K562 (cell line): ENCODE results near the gene PAX5. TPM values are rescaled to one million over a fixed set of nuclear protein-coding genes. Genes with fewer than 3 reads are reported as not detected.

Source experiments
- ATAC-seq: fragments of 200-7000 bp; cut with Tn5 transposase; 3 replicates; pipeline ENCODE4 v1.9.1; 2020; ENCODE audit warnings: moderate library complexity
- BruUV-seq: library from RNA; stranded (reverse); fragments of 400-500 nt; replicated peaks from 2 replicates; lab custom pipeline; 2021; lab: Mats Ljungman, UMichigan
- CTCF ChIA-PET: fragments of 300-600 bp; formaldehyde crosslinking; extraction: SDS; loops from one replicate; lab custom pipeline; 2021; ENCODE audit warnings: low intra/inter-chr PET ratio; lab: Yijun Ruan, JAX
- POLR2A ChIA-PET: fragments of 300-600, 350-650 bp; sonication (Branson Sonifier 250); formaldehyde crosslinking; extraction: SDS; loops from one replicate; lab custom pipeline; 2021; ENCODE audit warnings: antibody characterized with exemption, inconsistent platforms; lab: Yijun Ruan, JAX
- DNase-seq, 4 experiments: peaks; one replicate each; pipeline versions ENCODE4 v3.0.0 to v3.0.0-alpha.2; 2011 to 2018; ENCODE audit warnings: low spot score in 3 of 4, mixed read lengths in 3 of 4; ENCODE audit errors: extremely low read depth in 1 of 4
- FAIRE-seq: peaks from 2 replicates; lab custom pipeline; 2011; peaks lifted over from hg19 to GRCh38; lab: Jason Lieb, UNC
- H2AFZ ChIP-seq: 2 replicates; pipeline ENCODE4 v1.6.0; 2011; ENCODE audit warnings: low read depth, low read length, control low read depth, inconsistent platforms
- H3K27ac ChIP-seq: fragments of 200-600 bp; 3 replicates; pipeline ENCODE4 v1.8.0; 2011; ENCODE audit warnings: low read depth, mild to moderate bottlenecking, control low read depth, inconsistent platforms, low read length, moderate library complexity, mixed read lengths; ENCODE audit errors: extremely low read depth
- H3K27me3 ChIP-seq, 2 experiments: fragments of 300-600 bp in 1 of 2; 2 replicates in 1 of 2; 3 replicates in 1 of 2; pipeline versions ENCODE4 v1.6.0 to v1.8.0; 2011; ENCODE audit warnings: inconsistent platforms in 2 of 2, low read length in 2 of 2, mild to moderate bottlenecking in 1 of 2, mixed read lengths in 1 of 2, moderate library complexity in 1 of 2; ENCODE audit not compliant: control insufficient read depth in 2 of 2, insufficient read depth in 2 of 2
- H3K36me3 ChIP-seq: fragments of 300-600 bp; 3 replicates; pipeline ENCODE4 v1.8.0; 2011; ENCODE audit warnings: mild to moderate bottlenecking, low read length, inconsistent platforms; ENCODE audit not compliant: control insufficient read depth, insufficient read depth
- H3K4me1 ChIP-seq, 2 experiments: fragments of 200-600 bp in 1 of 2; replicated peaks in 1 of 2; 2 replicates in 1 of 2; 3 replicates in 1 of 2; pipeline versions ENCODE4 v1.5.1 to v1.8.0; 2011; ENCODE audit warnings: inconsistent platforms in 2 of 2, low read length in 2 of 2, mild to moderate bottlenecking in 1 of 2, mixed read lengths in 1 of 2, moderate library complexity in 1 of 2; ENCODE audit not compliant: control insufficient read depth in 2 of 2, insufficient read depth in 2 of 2
- H3K4me2 ChIP-seq: 2 replicates; pipeline ENCODE4 v1.6.1; 2011; ENCODE audit warnings: low read length, control low read depth, inconsistent platforms, mixed read lengths; ENCODE audit not compliant: insufficient read depth
- H3K4me3 ChIP-seq: fragments of 200-600 bp; sonication (generic), shearing (Covaris generic); 2 replicates; pipeline ENCODE4 v1.5.1; 2016; ENCODE audit warnings: control low read depth, inconsistent platforms
- H3K79me2 ChIP-seq: fragments of 200-600 bp; 3 replicates; pipeline ENCODE4 v1.8.0; 2011; ENCODE audit warnings: low read length, inconsistent platforms; ENCODE audit not compliant: control insufficient read depth, insufficient read depth
- H3K9ac ChIP-seq, 2 experiments: 2 replicates each; pipeline versions ENCODE4 v1.6.0 to v1.6.1; 2011; ENCODE audit warnings: low read depth in 2 of 2, low read length in 2 of 2, control low read depth in 1 of 2, inconsistent platforms in 1 of 2, mild to moderate bottlenecking in 1 of 2, mixed read lengths in 1 of 2; ENCODE audit not compliant: insufficient read depth in 1 of 2
- H3K9me1 ChIP-seq: one replicate; pipeline ENCODE4 v1.6.0; 2011; ENCODE audit warnings: inconsistent platforms, mild to moderate bottlenecking, low read length, moderate library complexity; ENCODE audit not compliant: control insufficient read depth, insufficient read depth
- H3K9me3 ChIP-seq: replicated peaks from 2 replicates; pipeline ENCODE4 v1.5.1; 2011; ENCODE audit warnings: low read depth, low read length, inconsistent platforms; ENCODE audit not compliant: control insufficient read depth, insufficient read depth
- H4K20me1 ChIP-seq: replicated peaks from 2 replicates; pipeline ENCODE4 v1.6.1; 2011; ENCODE audit warnings: low read length, inconsistent platforms, mixed read lengths; ENCODE audit not compliant: control insufficient read depth, insufficient read depth
- BCL6 ChIP-seq: fragments of 250-450 bp; sonication (Bioruptor Pico); IDR thresholded peaks from 2 replicates; pipeline ENCODE4 v1.4.0; 2020
- KAT7 ChIP-seq: sonication (generic); formaldehyde crosslinking; IDR thresholded peaks from 2 replicates; pipeline ENCODE4 v1.8.0; 2022; ENCODE audit warnings: missing genetic modification reagents, mild to moderate bottlenecking, borderline replicate concordance
- KDM4B ChIP-seq, 2 experiments: fragments of 450-650 bp in 1 of 2; sonication (generic) in 1 of 2; IDR thresholded peaks; 2 replicates each; pipeline ENCODE4 v1.6.1; 2016 to 2017; ENCODE audit warnings: borderline replicate concordance in 2 of 2, antibody characterized with exemption in 1 of 2, low read depth in 1 of 2, mild to moderate bottlenecking in 1 of 2
- KDM5B ChIP-seq: fragments of 200-600 bp; sonication (generic); IDR thresholded peaks from 2 replicates; pipeline ENCODE4 v1.6.1; 2012; ENCODE audit warnings: low read depth, mild to moderate bottlenecking, moderate library complexity, low read length, control low read depth, inconsistent platforms; ENCODE audit not compliant: insufficient replicate concordance
- MXI1 ChIP-seq: IDR thresholded peaks from 2 replicates; pipeline ENCODE4 v1.6.1; 2011; ENCODE audit warnings: low read depth, mild to moderate bottlenecking, improper control_type of control experiment, low read length
- POLR2AphosphoS5 ChIP-seq: IDR thresholded peaks from 2 replicates; pipeline ENCODE4 v1.6.1; 2011; ENCODE audit warnings: mild to moderate bottlenecking, low read depth, low read length, moderate library complexity; ENCODE audit not compliant: control insufficient read depth, insufficient read depth
- RHOXF2B ChIP-seq: fragments of 250-450 bp; sonication (Bioruptor Pico); conservative IDR thresholded peaks from 2 replicates; pipeline ENCODE4 v1.5.1; 2021
- ZNF79 ChIP-seq: fragments of 250-450 bp; sonication (Bioruptor Pico); IDR thresholded peaks from 2 replicates; pipeline ENCODE4 v1.4.0; 2020; ENCODE audit warnings: low read depth, mild to moderate bottlenecking, moderate library complexity
- WGBS: fragments of 100-300 bp; shearing (Covaris generic); methylation state at CpG from one replicate; pipeline ENCODE4 v1.1.6; 2016; ENCODE audit warnings: low coverage, mixed read lengths; ENCODE audit not compliant: insufficient coverage; ENCODE audit errors: missing lambda C conversion rate; 5-methylcytosine and 5-hydroxymethylcytosine counted together
- in situ Hi-C: fragments of 300-500 bp; cut with MboI; formaldehyde crosslinking; loops from 4 replicates; pipeline ENCODE4 v1.15.0; 2018; ENCODE audit warnings: inconsistent platforms, mixed read lengths
- intact Hi-C: fragments of 100-400 bp; cut with micrococcal nuclease; formaldehyde crosslinking; loops from 2 replicates; pipeline ENCODE4 v1.14.2; 2022
- polyA plus RNA-seq, 8 experiments: library from polyadenylated mRNA; depleted of rRNA in 4 of 8; stranded (reverse) in 5 of 8; unstranded in 3 of 8; fragments of >200 nt; fragmentation: Nextera tagmentation in 2 of 8; fragmentation: Illumina TruSeq in 1 of 8; extraction: Ambion mirVana in 2 of 8; extraction: Trizol in 1 of 8; gene quantifications; 2 replicates each; pipeline versions ENCODE4 v1.2.1 to v1.2.3, GENCODE V29; 2011 to 2014; ENCODE audit warnings: inconsistent platforms in 1 of 8, missing spikeins in 1 of 8
- total RNA-seq, 7 experiments: library from RNA; depleted of rRNA in 6 of 7; stranded (reverse); fragments of >200 nt in 6 of 7; fragmentation: Illumina TruSeq in 2 of 7; extraction: Trizol in 2 of 7; gene quantifications; 2 replicates each; pipeline versions ENCODE4 v1.2.1 to v1.2.3, GENCODE V29; 2011 to 2021; ENCODE audit warnings: low replicate concordance in 1 of 7
- TF ChIP-seq, protein P1 (sequence below): IDR thresholded peaks from 2 replicates; pipeline ENCODE4 v1.6.1; 2012; ENCODE audit warnings: low read depth, low read length, improper control_type of control experiment, borderline replicate concordance

PAX5 gene
- total and polyA plus RNA-seq, 9 of the 15 experiments (the other 6 are each of a cell fraction or from before 2014, with no cell fraction given) = 0.03 to 0.09 TPM; not detected in 7

- H3K4me1 ChIP-seq = no peaks in the 10 kb centered on the region
- in situ Hi-C loops = no loop called here
- CTCF ChIA-PET = no interaction called here
Measured at GRCh38 chr9:36939655-36940499, 94.2 kb downstream of the PAX5 start.

More at GRCh38 chr9:36939655-36940499, 94.2 kb downstream of the PAX5 start:
- no peaks in the 10 kb centered on the region for H4K20me1 ChIP-seq
- peaks cover 0 to 34% of the 10 kb centered on the region in 2 experiments; a peak in 2 of 5 replicates for H3K27me3 ChIP-seq
- no peak for ATAC-seq
- TF ChIP-seq, protein P1, sequence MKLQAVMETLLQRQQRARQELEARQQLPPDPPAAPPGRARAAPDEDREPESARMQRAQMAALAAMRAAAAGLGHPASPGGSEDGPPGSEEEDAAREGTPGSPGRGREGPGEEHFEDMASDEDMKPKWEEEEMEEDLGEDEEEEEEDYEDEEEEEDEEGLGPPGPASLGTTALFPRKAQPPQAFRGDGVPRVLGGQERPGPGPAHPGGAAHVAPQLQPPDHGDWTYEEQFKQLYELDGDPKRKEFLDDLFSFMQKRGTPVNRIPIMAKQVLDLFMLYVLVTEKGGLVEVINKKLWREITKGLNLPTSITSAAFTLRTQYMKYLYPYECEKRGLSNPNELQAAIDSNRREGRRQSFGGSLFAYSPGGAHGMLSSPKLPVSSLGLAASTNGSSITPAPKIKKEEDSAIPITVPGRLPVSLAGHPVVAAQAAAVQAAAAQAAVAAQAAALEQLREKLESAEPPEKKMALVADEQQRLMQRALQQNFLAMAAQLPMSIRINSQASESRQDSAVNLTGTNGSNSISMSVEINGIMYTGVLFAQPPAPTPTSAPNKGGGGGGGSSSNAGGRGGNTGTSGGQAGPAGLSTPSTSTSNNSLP = no peak
- no peak for TF ChIP-seq KDM4B (IDR thresholded peaks at IDR 0.05; ENCODE audit: borderline replicate concordance in 2 of 2, low read depth in 1 of 2)
- TF ChIP-seq ZNF79 (CRISPR knock-in tag) = no peak
- no peak for TF ChIP-seq BCL6
- TF ChIP-seq KDM5B = no peak
- TF ChIP-seq RHOXF2B = no peak
- no peak for TF ChIP-seq POLR2AphosphoS5
- no peak for TF ChIP-seq KAT7 (CRISPR knock-in tag)
- TF ChIP-seq MXI1 = no peak
- TF ChIP-seq, all 486 proteins: peak for 0
- BruUV-seq = no TSS peak
- intact Hi-C loops = no loop called here
- Histone ChIP-seq H3K9me3 (no peaks in the 10 kb centered on the region), H3K9me1 (no peaks in the 10 kb centered on the region), H3K36me3 (no peaks in the 10 kb centered on the region), H3K79me2 (no peaks in the 10 kb centered on the region), H3K27ac (no peak overlapping the region), H3K4me3 (no peak overlapping the region), H3K4me2 (no peak overlapping the region), H2AFZ (no peak overlapping the region), H3K9ac (no peak overlapping the region)
- POLR2A ChIA-PET = no interaction called here
- DNase-seq (no peak), FAIRE-seq (no peak)
- 0% methylated on average over 25 of the region's 28 CpGs for WGBS
